HEK293 (cell line): ENCODE measurements around the gene TAP2.

Source experiments
- BCL11B ChIP-seq: fragments of 450-650 bp; formaldehyde crosslinking; IDR thresholded peaks from 2 replicates; pipeline ENCODE4 v1.5.1; 2016; ENCODE audit warnings: low read depth, missing biosample characterization, missing genetic modification characterization
- GLI2 ChIP-seq: fragments of 450-650 bp; formaldehyde crosslinking; IDR thresholded peaks from 2 replicates; pipeline ENCODE4; 2017; ENCODE audit warnings: missing biosample characterization, missing genetic modification characterization, low read depth, borderline replicate concordance
- GLIS2 ChIP-seq: fragments of 450-650 bp; formaldehyde crosslinking; IDR thresholded peaks from 2 replicates; pipeline ENCODE4 v1.5.1; 2016; ENCODE audit warnings: missing biosample characterization, missing genetic modification characterization
- INSM2 ChIP-seq: fragments of 450-650 bp; formaldehyde crosslinking; IDR thresholded peaks from 2 replicates; pipeline ENCODE4 v1.5.1; 2016; ENCODE audit warnings: missing biosample characterization, missing genetic modification characterization
- MEIS1 ChIP-seq: sonication (generic); formaldehyde crosslinking; IDR thresholded peaks from 2 replicates; pipeline ENCODE4 v1.8.1; 2022; ENCODE audit warnings: missing genetic modification reagents, mild to moderate bottlenecking, borderline replicate concordance
- RBAK ChIP-seq: fragments of 450-650 bp; formaldehyde crosslinking; IDR thresholded peaks from 2 replicates; pipeline ENCODE4 v1.5.1; 2016; ENCODE audit warnings: missing biosample characterization, missing genetic modification characterization
- SETDB1 ChIP-seq: IDR thresholded peaks from one replicate; pipeline ENCODE4 v1.6.1; 2017; ENCODE audit warnings: mild to moderate bottlenecking, low read length, moderate library complexity, mixed read lengths; ENCODE audit not compliant: insufficient read length
- SP3 ChIP-seq: fragments of 450-650 bp; formaldehyde crosslinking; IDR thresholded peaks from 2 replicates; pipeline ENCODE4 v1.5.1; 2016; ENCODE audit warnings: missing biosample characterization, missing genetic modification characterization
- TCF7L2 ChIP-seq: IDR thresholded peaks from 2 replicates; pipeline ENCODE4 v1.6.1; 2011; ENCODE audit warnings: low read depth, mild to moderate bottlenecking, inconsistent platforms, low read length, moderate library complexity, borderline replicate concordance
- YY2 ChIP-seq: fragments of 450-650 bp; formaldehyde crosslinking; IDR thresholded peaks from 2 replicates; pipeline ENCODE4 v1.5.1; 2016; ENCODE audit warnings: missing biosample characterization, missing genetic modification characterization
- ZBTB49 ChIP-seq: fragments of 450-650 bp; formaldehyde crosslinking; IDR thresholded peaks from 2 replicates; pipeline ENCODE4 v1.5.1; 2016; ENCODE audit warnings: missing biosample characterization, missing genetic modification characterization, low read depth
- ZFP37 ChIP-seq: fragments of 450-650 bp; formaldehyde crosslinking; IDR thresholded peaks from 2 replicates; pipeline ENCODE4 v1.5.1; 2016; ENCODE audit warnings: missing biosample characterization, missing genetic modification characterization
- ZNF133 ChIP-seq: fragments of 450-650 bp; formaldehyde crosslinking; IDR thresholded peaks from 2 replicates; pipeline ENCODE4 v1.5.1; 2016; ENCODE audit warnings: missing biosample characterization, missing genetic modification characterization
- ZNF175 ChIP-seq: fragments of 450-650 bp; formaldehyde crosslinking; IDR thresholded peaks from 2 replicates; pipeline ENCODE4 v1.5.1; 2016; ENCODE audit warnings: missing biosample characterization, missing genetic modification characterization
- ZNF221 ChIP-seq: fragments of 450-650 bp; formaldehyde crosslinking; IDR thresholded peaks from 2 replicates; pipeline ENCODE4 v1.5.1; 2017; ENCODE audit warnings: missing biosample characterization, missing genetic modification characterization, borderline replicate concordance
- ZNF23 ChIP-seq: fragments of 450-650 bp; formaldehyde crosslinking; IDR thresholded peaks from 2 replicates; pipeline ENCODE4 v1.5.1; 2016; ENCODE audit warnings: missing biosample characterization, missing genetic modification characterization, borderline replicate concordance
- ZNF24 ChIP-seq: fragments of 450-650 bp; formaldehyde crosslinking; IDR thresholded peaks from 2 replicates; pipeline ENCODE4 v1.5.1; 2016; ENCODE audit warnings: missing biosample characterization, missing genetic modification characterization
- ZNF280D ChIP-seq: fragments of 450-650 bp; formaldehyde crosslinking; IDR thresholded peaks from 2 replicates; pipeline ENCODE4 v1.5.1; 2016; ENCODE audit warnings: missing biosample characterization, missing genetic modification characterization
- ZNF302 ChIP-seq: fragments of 450-650 bp; formaldehyde crosslinking; IDR thresholded peaks from 2 replicates; pipeline ENCODE4 v1.5.1; 2016; ENCODE audit warnings: missing biosample characterization, missing genetic modification characterization, low read depth
- ZNF366 ChIP-seq: fragments of 450-650 bp; formaldehyde crosslinking; conservative IDR thresholded peaks from 2 replicates; pipeline ENCODE4 v1.5.1; 2016; ENCODE audit warnings: missing biosample characterization, missing genetic modification characterization
- ZNF423 ChIP-seq: fragments of 450-650 bp; formaldehyde crosslinking; IDR thresholded peaks from 2 replicates; pipeline ENCODE4 v1.5.1; 2016; ENCODE audit warnings: missing biosample characterization, missing genetic modification characterization
- ZNF513 ChIP-seq: fragments of 450-650 bp; IDR thresholded peaks from 2 replicates; pipeline ENCODE4 v1.5.1; 2018; ENCODE audit warnings: missing biosample characterization, missing genetic modification characterization
- ZNF549 ChIP-seq: fragments of 450-650 bp; IDR thresholded peaks from 2 replicates; pipeline ENCODE4 v1.5.1; 2018; ENCODE audit warnings: missing biosample characterization, missing genetic modification characterization, mild to moderate bottlenecking, inconsistent platforms, moderate library complexity
- ZNF558 ChIP-seq: fragments of 450-650 bp; formaldehyde crosslinking; IDR thresholded peaks from 2 replicates; pipeline ENCODE4 v1.5.1; 2016; ENCODE audit warnings: missing biosample characterization, missing genetic modification characterization
- ZNF571 ChIP-seq: fragments of 450-650 bp; formaldehyde crosslinking; IDR thresholded peaks from 2 replicates; pipeline ENCODE4 v1.5.0; 2017; ENCODE audit warnings: missing biosample characterization, missing genetic modification characterization
- ZNF600 ChIP-seq: fragments of 450-650 bp; formaldehyde crosslinking; IDR thresholded peaks from 2 replicates; pipeline ENCODE4 v1.5.1; 2016; ENCODE audit warnings: missing biosample characterization, missing genetic modification characterization
- ZNF623 ChIP-seq: fragments of 450-650 bp; formaldehyde crosslinking; IDR thresholded peaks from 2 replicates; pipeline ENCODE4 v1.5.1; 2016; ENCODE audit warnings: missing biosample characterization, missing genetic modification characterization
- ZNF654 ChIP-seq: fragments of 450-650 bp; formaldehyde crosslinking; IDR thresholded peaks from 2 replicates; pipeline ENCODE4 v1.5.1; 2016; ENCODE audit warnings: low read depth, missing biosample characterization, missing genetic modification characterization
- ZNF677 ChIP-seq: fragments of 450-650 bp; IDR thresholded peaks from 2 replicates; pipeline ENCODE4 v1.5.0; 2018; ENCODE audit warnings: missing biosample characterization, mild to moderate bottlenecking, missing genetic modification characterization, moderate library complexity
- ZNF768 ChIP-seq: fragments of 450-650 bp; formaldehyde crosslinking; IDR thresholded peaks from 2 replicates; pipeline ENCODE4 v1.5.1; 2018; ENCODE audit warnings: missing biosample characterization, mild to moderate bottlenecking, missing genetic modification characterization

TAP2 gene

GRCh38 chr6:32853541-32854375 is 15.2 kb upstream of the TAP2 start, which contains the start of the genes PSMB9 and TAP1 (continued):
- TF ChIP-seq ZNF423 (tag by site-specific recombination) = no peak; the same call in 1 of the 2 replicates
- no peak for TF ChIP-seq ZNF571 (tag by site-specific recombination)
- TF ChIP-seq ZNF600 (tag by site-specific recombination) = no peak; the same call in 1 of the 2 replicates
- TF ChIP-seq ZNF513 (tag by site-specific recombination) = no peak
- no peak for TF ChIP-seq RBAK (tag by site-specific recombination)
- TF ChIP-seq ZNF549 (tag by site-specific recombination) = no peak
- no peak for TF ChIP-seq ZNF280D
- TF ChIP-seq ZNF677 (tag by site-specific recombination) = no peak
- TF ChIP-seq ZNF366 = peak; percentile 78; the same call in 1 of the 2 replicates
- TF ChIP-seq ZNF24 = 0 out of 2 replicates have a peak, but pooled peaks have one; percentile 20
- no peak for TF ChIP-seq ZNF768 (tag by site-specific recombination)
- no peak for TF ChIP-seq GLI2 (tag by site-specific recombination)
- TF ChIP-seq ZNF221 (tag by site-specific recombination) = no peak
- TF ChIP-seq GLIS2 (tag by site-specific recombination) = peak; percentile 87
- no peak for TF ChIP-seq ZNF175 (tag by site-specific recombination)
- no peak for TF ChIP-seq ZNF23 (tag by site-specific recombination)
- no peak for TF ChIP-seq TCF7L2
- TF ChIP-seq YY2 (tag by site-specific recombination) = no peak
- no peak for TF ChIP-seq SETDB1
- no peak for TF ChIP-seq BCL11B (tag by site-specific recombination)
- no peak for TF ChIP-seq ZNF558 (tag by site-specific recombination)
- no peak for TF ChIP-seq ZNF133 (tag by site-specific recombination)
- no peak for TF ChIP-seq ZNF654 (tag by site-specific recombination)
- 0 out of 2 replicates have a peak, but pooled peaks have one; percentile 69 for TF ChIP-seq ZFP37
- no peak for TF ChIP-seq ZBTB49 (tag by site-specific recombination)
- TF ChIP-seq ZNF302 (tag by site-specific recombination) = no peak
- no peak for TF ChIP-seq MEIS1 (CRISPR knock-in tag)
- peak; percentile 88 for TF ChIP-seq SP3 (tag by site-specific recombination)
- peak; percentile 2; the same call in 1 of the 2 replicates for TF ChIP-seq INSM2 (tag by site-specific recombination)
- no peak for TF ChIP-seq ZNF623 (tag by site-specific recombination)
